Measurements from ENCODE around the gene ADGRG1.

Gene ADGRG1

GRCh38 chr16:57649443-57649751 is 21.0 kb downstream of the ADGRG1 start:
- TF ChIP-seq IKZF3 (tag by site-specific recombination; IDR thresholded peaks at IDR 0.05) (no peak), ZFP41 (tag by site-specific recombination; IDR thresholded peaks at IDR 0.05; ENCODE audit: borderline replicate concordance) (no peak), ZNF518A (tag by site-specific recombination; conservative IDR thresholded peaks at IDR 0.05; ENCODE audit: low read depth) (no peak), ZXDB (tag by site-specific recombination; IDR thresholded peaks at IDR 0.05) (no peak), ZNF837 (tag by site-specific recombination; IDR thresholded peaks at IDR 0.05) (no peak), ZNF558 (tag by site-specific recombination; IDR thresholded peaks at IDR 0.05) (no peak), ZNF24 (tag by site-specific recombination; IDR thresholded peaks at IDR 0.05) (no peak), WT1 (tag by site-specific recombination; IDR thresholded peaks at IDR 0.05) (no peak), ZNF623 (tag by site-specific recombination; IDR thresholded peaks at IDR 0.05) (no peak), BCL11B (tag by site-specific recombination; IDR thresholded peaks at IDR 0.05; ENCODE audit: low read depth) (no peak), ZNF639 (tag by site-specific recombination; IDR thresholded peaks at IDR 0.05) (no peak), KLF8 (tag by site-specific recombination; IDR thresholded peaks at IDR 0.05) (no peak), MYNN (tag by site-specific recombination; IDR thresholded peaks at IDR 0.05; ENCODE audit: borderline replicate concordance) (no peak), ZNF138 (tag by site-specific recombination; IDR thresholded peaks at IDR 0.05; ENCODE audit: borderline replicate concordance) (no peak)
- TF ChIP-seq, protein P1, sequence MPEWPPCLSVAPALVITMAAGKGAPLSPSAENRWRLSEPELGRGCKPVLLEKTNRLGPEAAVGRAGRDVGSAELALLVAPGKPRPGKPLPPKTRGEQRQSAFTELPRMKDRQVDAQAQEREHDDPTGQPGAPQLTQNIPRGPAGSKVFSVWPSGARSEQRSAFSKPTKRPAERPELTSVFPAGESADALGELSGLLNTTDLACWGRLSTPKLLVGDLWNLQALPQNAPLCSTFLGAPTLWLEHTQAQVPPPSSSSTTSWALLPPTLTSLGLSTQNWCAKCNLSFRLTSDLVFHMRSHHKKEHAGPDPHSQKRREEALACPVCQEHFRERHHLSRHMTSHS (tag by site-specific recombination; IDR thresholded peaks at IDR 0.05): no peak
- H3K4me1 ChIP-seq (ENCODE audit: control insufficient read depth, insufficient read depth, low read length): no peaks in the 10 kb centered on the region
- POLR2A ChIA-PET: no interaction called here

GRCh38 chr16:57649846-57650245 is 21.4 kb downstream of the ADGRG1 start:
- no peaks in the 10 kb centered on the region for H3K9me3 ChIP-seq (ENCODE audit: control insufficient read depth, insufficient read depth, low read depth, low read length)
- no peak overlapping the region for H3K27ac ChIP-seq (ENCODE audit: extremely low read depth, low read depth, low read length)
- no peaks in the 10 kb centered on the region for H3K4me1 ChIP-seq (ENCODE audit: control insufficient read depth, insufficient read depth, low read length)
- no peak overlapping the region for H3K4me3 ChIP-seq (ENCODE audit: low read depth, low read length)
- POLR2A ChIA-PET: no interaction called here
- TF ChIP-seq IKZF3 (tag by site-specific recombination; IDR thresholded peaks at IDR 0.05): no peak
- no peak for TF ChIP-seq ZNF138 (tag by site-specific recombination; IDR thresholded peaks at IDR 0.05; ENCODE audit: borderline replicate concordance)
- TF ChIP-seq ZNF660 (tag by site-specific recombination; IDR thresholded peaks at IDR 0.05): no peak
- no peak for TF ChIP-seq AEBP2 (tag by site-specific recombination; IDR thresholded peaks at IDR 0.05; ENCODE audit: borderline replicate concordance)
- no peak for TF ChIP-seq ZNF510 (tag by site-specific recombination; IDR thresholded peaks at IDR 0.05; ENCODE audit: insufficient replicate concordance)
- TF ChIP-seq, protein P1 (tag by site-specific recombination; IDR thresholded peaks at IDR 0.05): no peak
- TF ChIP-seq ZNF2 (tag by site-specific recombination; IDR thresholded peaks at IDR 0.05): no peak
- no peak for TF ChIP-seq ZBTB1 (tag by site-specific recombination; IDR thresholded peaks at IDR 0.05)
- TF ChIP-seq ZNF239 (tag by site-specific recombination; IDR thresholded peaks at IDR 0.05): no peak
- TF ChIP-seq ZNF596 (tag by site-specific recombination; IDR thresholded peaks at IDR 0.05): no peak
- TF ChIP-seq MEIS1 (CRISPR knock-in tag; IDR thresholded peaks at IDR 0.05; ENCODE audit: borderline replicate concordance): no peak
- no peak; the same call in 1 of the 2 replicates for TF ChIP-seq GLIS1 (tag by site-specific recombination; IDR thresholded peaks at IDR 0.05)
- no peak for TF ChIP-seq ZXDB (tag by site-specific recombination; IDR thresholded peaks at IDR 0.05)
- H3K36me3 ChIP-seq (ENCODE audit: control insufficient read depth in 2 of 2, insufficient read depth in 1 of 2, low read length in 2 of 2): no peaks in the 10 kb centered on the region
- CTCF ChIA-PET: interaction anchor here (0.6 to 5.9 kb wide), 27 partner anchors 13 to 1430 kb away, joined by 3 to 87 read pairs (median 4); partner anchors contain the start of genes ADGRG1, ADGRG3 and KATNB1

More at GRCh38 chr16:57649443-57649751, 21.0 kb downstream of the ADGRG1 start:
- H3K27ac ChIP-seq (ENCODE audit: extremely low read depth, low read depth, low read length): no peak overlapping the region
- CTCF ChIA-PET: interaction anchor here (0.5 to 5.9 kb wide), 30 partner anchors 13 to 1430 kb away, joined by 3 to 87 read pairs (median 4); partner anchors contain the start of genes ADGRG1, ADGRG3 and KATNB1
- H3K36me3 ChIP-seq (ENCODE audit: control insufficient read depth in 2 of 2, insufficient read depth in 1 of 2, low read length in 2 of 2): no peaks in the 10 kb centered on the region
- no peaks in the 10 kb centered on the region for H3K9me3 ChIP-seq (ENCODE audit: control insufficient read depth, insufficient read depth, low read depth, low read length)
- no peak overlapping the region for H3K4me3 ChIP-seq (ENCODE audit: low read depth, low read length)
